22Rv1 (cell line): ENCODE measurements around the gene HORMAD2.

Experiments
- CTCF ChIP-seq: fragments of 450-650 bp; IDR thresholded peaks from 2 replicates; pipeline ENCODE4 v1.5.1; 2017; ENCODE audit warnings: mild to moderate bottlenecking
- ZFX ChIP-seq: fragments of 450-650 bp; IDR thresholded peaks from 2 replicates; pipeline ENCODE4 v1.6.1; 2017; ENCODE audit warnings: antibody characterized with exemption, borderline replicate concordance

GRCh38 chr22:30187094-30187493 lies 106.8 kb downstream of the HORMAD2 start:
- TF ChIP-seq CTCF (no peak), ZFX (no peak)
